ENCODE results near the gene APCDD1L. TPM values are rescaled to one million over a fixed set of nuclear protein-coding genes. Genes with fewer than 3 reads are reported as not detected.
"Not testable (repeated sequence)": the region's sequence is repeated elsewhere in the genome, so short reads cannot be mapped to it uniquely, and the experiment has no call there.

APCDD1L gene
- total RNA-seq, 1 donor from 2014 or later: 4.2 TPM

DNA sequence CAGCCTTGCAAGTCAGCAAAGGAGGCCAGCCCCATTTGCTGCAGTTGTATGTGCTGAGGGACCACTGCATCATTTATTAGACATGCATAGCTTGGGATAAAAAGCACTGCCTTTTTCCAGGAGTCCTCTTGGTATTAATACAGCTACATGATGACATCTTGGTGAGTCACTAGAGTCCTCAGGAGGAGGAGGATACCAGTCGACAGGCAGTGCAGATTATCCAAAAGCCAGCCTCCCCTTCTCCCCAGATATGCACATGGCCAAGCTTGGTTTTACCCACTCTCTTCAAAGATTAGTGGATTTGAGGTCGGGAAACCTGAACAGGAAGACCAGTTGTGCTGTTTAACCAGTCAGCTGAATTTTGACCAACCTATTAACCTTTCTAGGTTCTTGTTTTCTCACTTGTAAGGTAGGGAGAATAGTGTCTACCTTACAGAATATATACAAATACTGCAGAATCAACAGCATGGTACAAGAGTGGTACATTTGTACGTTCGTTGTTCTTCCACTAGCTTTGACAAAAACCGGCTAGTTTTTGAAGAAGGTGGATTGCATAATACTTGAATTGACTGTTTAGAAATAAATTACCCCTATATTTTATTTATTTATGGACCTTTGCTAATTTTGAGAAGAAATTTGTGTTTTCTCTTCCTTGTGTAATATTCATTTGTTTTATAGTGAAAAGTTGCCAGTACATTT is 94.3 kb downstream of the APCDD1L start:
- Histone ChIP-seq H3K4me1 (ENCODE audit: control insufficient read depth in 3 of 3, insufficient read depth in 3 of 3, low read length in 3 of 3) (peaks cover 0 to 7% (median 0%) of the 10 kb centered on the region in 3 donors), H3K9me3 (ENCODE audit: control insufficient read depth in 3 of 3, low read length in 3 of 3) (no peaks in the 10 kb centered on the region), H3K27ac (ENCODE audit: low read depth, low read length) (no peak overlapping the region), H3K9ac (ENCODE audit: low read depth in 1 of 3, low read length in 3 of 3) (no peak overlapping the region), H3K36me3 (ENCODE audit: control insufficient read depth in 3 of 3, insufficient read depth in 3 of 3, low read length in 3 of 3) (peaks cover 3 to 17% (median 9%) of the 10 kb centered on the region in 3 donors), H3K4me3 (ENCODE audit: low read length in 3 of 3) (no peak overlapping the region), H3K27me3 (ENCODE audit: control insufficient read depth in 3 of 3, insufficient read depth in 3 of 3, low read length in 3 of 3) (no peaks in the 10 kb centered on the region)

GRCh38 chr20:58418949-58419748 is 96.0 kb downstream of the APCDD1L start:
- H3K27me3 ChIP-seq (ENCODE audit: control insufficient read depth in 3 of 3, insufficient read depth in 3 of 3, low read length in 3 of 3): no peaks in the 10 kb centered on the region
- H3K36me3 ChIP-seq (ENCODE audit: control insufficient read depth in 3 of 3, insufficient read depth in 3 of 3, low read length in 3 of 3): peaks cover 3 to 17% (median 9%) of the 10 kb centered on the region in 3 donors
- no peaks in the 10 kb centered on the region for H3K9me3 ChIP-seq (ENCODE audit: control insufficient read depth in 3 of 3, low read length in 3 of 3)
- no peak overlapping the region for H3K4me3 ChIP-seq (ENCODE audit: low read length in 3 of 3)
- H3K4me1 ChIP-seq (ENCODE audit: control insufficient read depth in 3 of 3, insufficient read depth in 3 of 3, low read length in 3 of 3): peaks cover 0 to 2% (median 0%) of the 10 kb centered on the region in 3 donors
- H3K27ac ChIP-seq (ENCODE audit: low read depth, low read length): no peak overlapping the region
- H3K9ac ChIP-seq (ENCODE audit: low read depth in 1 of 3, low read length in 3 of 3): no peak overlapping the region

DNA sequence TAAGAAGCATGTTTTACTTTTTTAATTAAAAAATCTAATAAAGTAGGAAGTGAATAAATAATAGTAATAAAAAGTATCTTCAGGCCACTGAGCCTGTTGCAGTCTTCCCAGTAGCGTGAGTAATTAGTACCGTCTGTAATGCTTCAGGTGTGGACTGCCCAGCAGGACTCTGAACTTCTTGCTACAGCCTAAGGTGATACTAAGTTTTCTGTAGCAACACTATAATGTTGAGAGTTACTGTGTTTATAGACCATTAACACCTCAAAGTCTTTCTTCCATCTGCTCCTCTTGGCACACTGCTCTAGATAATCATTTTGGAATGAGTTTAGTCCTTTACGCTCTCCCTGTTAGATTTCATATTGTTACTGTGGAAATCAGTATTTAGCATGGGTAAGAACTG is 97.8 kb downstream of the APCDD1L start:
- Histone ChIP-seq H3K27me3 (ENCODE audit: control insufficient read depth in 3 of 3, insufficient read depth in 3 of 3, low read length in 3 of 3) (no peaks in the 10 kb centered on the region), H3K36me3 (ENCODE audit: control insufficient read depth in 3 of 3, insufficient read depth in 3 of 3, low read length in 3 of 3) (peaks cover 3 to 17% (median 9%) of the 10 kb centered on the region in 3 donors), H3K4me3 (ENCODE audit: low read length in 3 of 3) (no peak overlapping the region), H3K4me1 (ENCODE audit: control insufficient read depth in 3 of 3, insufficient read depth in 3 of 3, low read length in 3 of 3) (peaks cover 0 to 2% (median 0%) of the 10 kb centered on the region in 3 donors), H3K9ac (ENCODE audit: low read depth in 1 of 3, low read length in 3 of 3) (no peak overlapping the region), H3K27ac (ENCODE audit: low read depth, low read length) (no peak overlapping the region), H3K9me3 (ENCODE audit: control insufficient read depth in 3 of 3, low read length in 3 of 3) (no peaks in the 10 kb centered on the region)

- peaks cover 0 to 2% (median 0%) of the 10 kb centered on the region in 3 donors for H3K4me1 ChIP-seq (ENCODE audit: control insufficient read depth in 3 of 3, insufficient read depth in 3 of 3, low read length in 3 of 3)
- no peak overlapping the region for H3K4me3 ChIP-seq (ENCODE audit: low read length in 3 of 3)
- no peaks in the 10 kb centered on the region for H3K9me3 ChIP-seq (ENCODE audit: control insufficient read depth in 3 of 3, low read length in 3 of 3)
- H3K27ac ChIP-seq (ENCODE audit: low read depth, low read length): no peak overlapping the region
- H3K27me3 ChIP-seq (ENCODE audit: control insufficient read depth in 3 of 3, insufficient read depth in 3 of 3, low read length in 3 of 3): no peaks in the 10 kb centered on the region
- no peak overlapping the region for H3K9ac ChIP-seq (ENCODE audit: low read depth in 1 of 3, low read length in 3 of 3)
- H3K36me3 ChIP-seq (ENCODE audit: control insufficient read depth in 3 of 3, insufficient read depth in 3 of 3, low read length in 3 of 3): peaks cover 3 to 17% (median 9%) of the 10 kb centered on the region in 3 donors
These were observed 98.4 kb downstream of the APCDD1L start for GRCh38 chr20:58416835-58417234.

DNA sequence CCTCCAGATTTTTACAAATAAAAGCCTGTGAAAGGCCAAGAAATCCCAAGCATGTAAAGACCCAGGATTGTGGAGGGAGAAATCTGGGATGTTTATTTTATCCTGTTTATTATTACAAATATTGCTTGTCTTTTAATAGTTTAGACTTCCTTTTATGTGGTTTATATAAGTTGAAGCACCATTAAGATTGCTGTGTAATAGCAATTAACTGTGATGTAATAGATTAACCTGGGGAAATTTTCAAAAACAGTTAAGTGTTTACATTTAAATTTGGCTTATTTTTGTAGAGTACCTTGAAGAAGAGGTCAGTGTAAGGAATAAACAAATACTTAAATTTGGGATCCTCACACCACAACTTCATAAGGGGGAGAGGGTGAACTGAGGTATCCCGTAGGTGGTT is 99.1 kb downstream of the APCDD1L start:
- H3K27ac ChIP-seq (ENCODE audit: low read depth, low read length): no peak overlapping the region
- H3K9ac ChIP-seq (ENCODE audit: low read depth in 1 of 3, low read length in 3 of 3): no peak overlapping the region
- H3K4me1 ChIP-seq (ENCODE audit: control insufficient read depth in 3 of 3, insufficient read depth in 3 of 3, low read length in 3 of 3): peaks cover 0 to 2% (median 0%) of the 10 kb centered on the region in 3 donors
- no peaks in the 10 kb centered on the region for H3K9me3 ChIP-seq (ENCODE audit: control insufficient read depth in 3 of 3, low read length in 3 of 3)
- H3K36me3 ChIP-seq (ENCODE audit: control insufficient read depth in 3 of 3, insufficient read depth in 3 of 3, low read length in 3 of 3): peaks cover 3 to 16% (median 9%) of the 10 kb centered on the region in 3 donors
- H3K27me3 ChIP-seq (ENCODE audit: control insufficient read depth in 3 of 3, insufficient read depth in 3 of 3, low read length in 3 of 3): no peaks in the 10 kb centered on the region
- no peak overlapping the region for H3K4me3 ChIP-seq (ENCODE audit: low read length in 3 of 3)

DNA sequence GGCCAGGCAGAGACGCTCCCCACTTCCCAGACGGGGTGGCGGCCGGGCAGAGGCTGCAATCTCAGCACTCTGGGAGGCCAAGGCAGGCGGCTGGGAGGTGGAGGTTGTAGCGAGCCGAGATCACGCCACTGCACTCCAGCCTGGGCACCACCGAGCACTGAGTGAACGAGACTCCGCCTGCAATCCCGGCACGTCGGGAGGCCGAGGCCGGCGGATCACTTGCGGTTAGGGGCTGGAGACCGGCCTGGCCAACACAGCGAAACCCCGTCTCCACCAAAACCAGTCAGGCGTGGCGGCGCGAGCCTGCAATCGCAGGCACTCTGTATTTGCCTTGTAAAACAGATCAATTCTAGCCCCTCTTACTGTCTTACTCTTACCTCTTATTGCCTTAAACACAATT is 100.4 kb downstream of the APCDD1L start:
- H3K4me1 ChIP-seq (ENCODE audit: control insufficient read depth in 3 of 3, insufficient read depth in 3 of 3, low read length in 3 of 3); H3K9ac ChIP-seq (ENCODE audit: low read depth in 1 of 3, low read length in 3 of 3); H3K36me3 ChIP-seq (ENCODE audit: control insufficient read depth in 3 of 3, insufficient read depth in 3 of 3, low read length in 3 of 3); H3K4me3 ChIP-seq (ENCODE audit: low read length in 3 of 3); H3K27me3 ChIP-seq (ENCODE audit: control insufficient read depth in 3 of 3, insufficient read depth in 3 of 3, low read length in 3 of 3); H3K27ac ChIP-seq (ENCODE audit: low read depth, low read length); H3K9me3 ChIP-seq (ENCODE audit: control insufficient read depth in 3 of 3, low read length in 3 of 3): not testable (repeated sequence)

DNA sequence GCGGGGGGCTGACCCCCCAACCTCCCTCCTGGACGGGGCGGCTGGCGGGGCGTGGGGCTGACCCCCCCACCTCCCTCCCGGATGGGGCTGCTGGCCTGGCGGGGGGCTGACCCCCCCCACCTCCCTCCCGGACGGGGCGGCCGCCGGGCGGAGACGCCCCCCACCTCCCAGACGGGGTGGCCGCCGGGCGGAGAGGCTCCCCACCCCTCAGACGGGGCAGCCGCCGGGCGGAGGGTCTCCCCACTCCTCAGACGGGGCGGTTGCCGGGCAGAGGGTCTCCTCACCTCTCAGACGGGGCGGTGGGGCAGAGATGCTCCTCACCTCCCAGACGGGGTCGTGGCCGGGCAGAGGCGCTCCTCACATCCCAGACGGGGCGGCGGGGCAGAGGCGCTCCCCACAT is 101.0 kb downstream of the APCDD1L start:
- H3K27ac ChIP-seq (ENCODE audit: low read depth, low read length); H3K36me3 ChIP-seq (ENCODE audit: control insufficient read depth in 3 of 3, insufficient read depth in 3 of 3, low read length in 3 of 3); H3K4me3 ChIP-seq (ENCODE audit: low read length in 3 of 3); H3K4me1 ChIP-seq (ENCODE audit: control insufficient read depth in 3 of 3, insufficient read depth in 3 of 3, low read length in 3 of 3); H3K9me3 ChIP-seq (ENCODE audit: control insufficient read depth in 3 of 3, low read length in 3 of 3); H3K9ac ChIP-seq (ENCODE audit: low read depth in 1 of 3, low read length in 3 of 3); H3K27me3 ChIP-seq (ENCODE audit: control insufficient read depth in 3 of 3, insufficient read depth in 3 of 3, low read length in 3 of 3): not testable (repeated sequence)

Other genes with a start within 250 kb of the APCDD1L start
- gene RAB22A, start 205.7 kb downstream of the APCDD1L start, total RNA-seq: 10.4 TPM
- 19.8 TPM for gene VAPB, start 126.2 kb downstream of the APCDD1L start, total RNA-seq
- gene STX16, start 135.9 kb upstream of the APCDD1L start, total RNA-seq: 32.4 TPM
- gene NPEPL1, start 177.4 kb upstream of the APCDD1L start, total RNA-seq: 20.9 TPM

All from skeletal muscle tissue (tissue), 4 donors.